Endothelial cell (in vitro differentiated cells): Measurements from ENCODE around the gene ARHGEF28. TPM values are rescaled to one million over a fixed set of nuclear protein-coding genes. Genes with fewer than 3 reads are reported as not detected.

ENCODE experiments used
- DNase-seq: peaks from one replicate; pipeline ENCODE4 v3.0.0; 2021; ENCODE audit warnings: low spot score
- H3K27ac Mint-ChIP-seq: one replicate; pipeline ENCODE4 v1.8.0; 2021; ENCODE audit warnings: mixed read lengths, inconsistent platforms; ENCODE audit not compliant: unreplicated experiment
- H3K27me3 Mint-ChIP-seq: one replicate; pipeline ENCODE4 v1.8.0; 2021; ENCODE audit warnings: mild to moderate bottlenecking, moderate library complexity, mixed read lengths, inconsistent platforms; ENCODE audit not compliant: unreplicated experiment
- H3K36me3 Mint-ChIP-seq: one replicate; pipeline ENCODE4 v1.8.0; 2021; ENCODE audit warnings: mild to moderate bottlenecking, low read depth, mixed read lengths, inconsistent platforms; ENCODE audit not compliant: unreplicated experiment
- H3K4me1 Mint-ChIP-seq: one replicate; pipeline ENCODE4 v1.8.0; 2021; ENCODE audit warnings: mild to moderate bottlenecking, mixed read lengths, inconsistent platforms; ENCODE audit not compliant: unreplicated experiment
- H3K4me3 Mint-ChIP-seq: one replicate; pipeline ENCODE4 v1.8.0; 2021; ENCODE audit warnings: mild to moderate bottlenecking, mixed read lengths, inconsistent platforms; ENCODE audit not compliant: unreplicated experiment
- H3K9me3 Mint-ChIP-seq: one replicate; pipeline ENCODE4 v1.8.0; 2021; ENCODE audit warnings: mixed read lengths, inconsistent platforms; ENCODE audit not compliant: unreplicated experiment
- CTCF ChIP-seq: fragments of 200-600 bp; sonication (generic); IDR thresholded peaks from one replicate; pipeline ENCODE4 v1.5.0; 2021; ENCODE audit warnings: antibody characterized with exemption; ENCODE audit not compliant: unreplicated experiment
- total RNA-seq: library from RNA; stranded (reverse); fragmentation: NEBNext Ultra II Directional; extraction: Animal tissue kit (Norgen Biotek cat#: 25700); gene quantifications from one replicate; pipeline ENCODE4 v1.2.1, GENCODE V29; 2021; ENCODE audit not compliant: unreplicated experiment

The ARHGEF28 gene
- total RNA-seq, 1 donor from 2014 or later, result 1.5 TPM

DNA sequence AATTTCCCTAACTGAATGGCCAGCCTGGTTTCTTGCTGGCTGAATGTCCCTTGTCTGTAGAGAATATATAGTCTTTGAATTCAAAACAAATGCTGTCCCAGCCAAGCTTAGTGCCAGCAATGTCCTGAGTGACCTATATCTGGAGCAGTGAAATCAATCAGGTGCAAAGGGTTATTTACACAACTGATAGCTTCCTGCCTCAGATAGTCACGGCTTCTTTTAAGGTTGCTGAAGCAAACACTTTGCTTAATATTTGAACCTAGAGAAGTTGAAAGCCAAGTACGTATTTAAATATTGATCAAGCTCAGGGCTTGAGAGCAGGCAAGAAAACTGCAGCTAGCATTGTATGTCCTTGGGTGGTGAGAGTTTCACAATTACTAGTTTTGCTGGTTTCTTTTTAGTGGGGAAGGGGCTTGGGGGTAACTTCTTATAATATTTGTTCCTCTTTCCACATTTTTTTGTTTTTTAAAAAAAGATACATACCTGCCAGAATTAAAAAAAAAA, 2.0 kb upstream of the ARHGEF28 start:
- H3K27me3 Mint-ChIP-seq, result peaks cover 8% of the 10 kb centered on the region
- no peak overlapping the region for H3K27ac Mint-ChIP-seq
- no peak overlapping the region for H3K4me3 Mint-ChIP-seq
- no peaks in the 10 kb centered on the region for H3K9me3 Mint-ChIP-seq
- no peak for DNase-seq
- H3K36me3 Mint-ChIP-seq, result no peaks in the 10 kb centered on the region
- no peaks in the 10 kb centered on the region for H3K4me1 Mint-ChIP-seq
- TF ChIP-seq CTCF, result no peak

DNA sequence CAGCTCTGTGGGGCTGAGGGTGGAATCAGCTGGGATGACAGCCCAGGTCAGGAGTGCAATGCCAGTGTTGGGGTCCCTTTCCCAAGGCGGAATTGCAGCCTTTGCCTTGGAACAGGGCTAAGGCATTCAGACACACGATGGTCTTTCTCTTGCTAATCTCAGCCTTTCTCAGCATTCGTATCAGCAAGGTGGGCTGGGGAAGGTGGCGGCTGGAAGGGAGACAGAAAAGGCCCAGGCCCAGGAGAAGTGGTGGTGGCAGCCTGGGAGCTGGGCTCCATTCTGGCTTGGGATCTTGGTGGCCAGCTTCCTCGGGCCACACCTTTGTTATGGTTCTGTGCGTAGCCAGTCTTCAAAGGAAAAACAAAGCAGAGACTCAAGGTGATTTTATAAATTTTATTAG, 1.1 kb upstream of the ARHGEF28 start:
- no peaks in the 10 kb centered on the region for H3K4me1 Mint-ChIP-seq
- no peak for DNase-seq
- H3K27ac Mint-ChIP-seq, result no peak overlapping the region
- no peak for TF ChIP-seq CTCF
- no peaks in the 10 kb centered on the region for H3K36me3 Mint-ChIP-seq
- H3K4me3 Mint-ChIP-seq, result no peak overlapping the region
- no peaks in the 10 kb centered on the region for H3K9me3 Mint-ChIP-seq
- peaks cover 8% of the 10 kb centered on the region for H3K27me3 Mint-ChIP-seq

- no peak for DNase-seq
- Mint-ChIP-seq H3K36me3 (no peaks in the 10 kb centered on the region), H3K9me3 (no peaks in the 10 kb centered on the region), H3K4me1 (no peaks in the 10 kb centered on the region), H3K27me3 (peaks cover 8% of the 10 kb centered on the region), H3K4me3 (peak overlapping the region; percentile 85), H3K27ac (no peak overlapping the region)
- TF ChIP-seq CTCF, result no peak
Observed at GRCh38 chr5:73625372-73625943, 538 bp upstream of the ARHGEF28 start.

DNA sequence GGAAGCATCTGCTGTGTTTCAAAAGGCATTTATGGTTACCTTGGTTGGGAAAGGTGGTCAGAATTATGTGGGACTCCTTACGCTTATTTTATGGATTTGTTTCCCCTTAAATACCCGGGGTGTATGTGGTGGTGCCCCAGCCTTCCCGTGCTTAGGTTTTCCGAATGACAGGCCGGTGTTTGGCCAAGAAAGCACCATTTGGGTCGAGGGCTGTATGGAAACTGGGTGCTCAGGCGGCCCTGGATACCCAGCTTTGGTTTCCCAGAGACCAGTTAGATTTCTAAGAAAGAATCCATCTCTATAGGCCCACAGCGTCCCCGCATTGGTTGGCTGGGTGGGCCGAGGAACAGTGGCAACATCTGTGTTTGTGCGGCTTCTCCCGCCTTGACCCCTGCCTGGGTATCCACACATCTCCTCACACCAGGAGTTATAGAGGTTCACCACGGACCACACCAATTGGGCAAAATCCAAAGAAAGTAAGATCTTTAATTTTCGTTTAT, 868 bp downstream of the ARHGEF28 start:
- no peak for DNase-seq
- no peak for TF ChIP-seq CTCF
- H3K27me3 Mint-ChIP-seq, result peaks cover 8% of the 10 kb centered on the region

DNA sequence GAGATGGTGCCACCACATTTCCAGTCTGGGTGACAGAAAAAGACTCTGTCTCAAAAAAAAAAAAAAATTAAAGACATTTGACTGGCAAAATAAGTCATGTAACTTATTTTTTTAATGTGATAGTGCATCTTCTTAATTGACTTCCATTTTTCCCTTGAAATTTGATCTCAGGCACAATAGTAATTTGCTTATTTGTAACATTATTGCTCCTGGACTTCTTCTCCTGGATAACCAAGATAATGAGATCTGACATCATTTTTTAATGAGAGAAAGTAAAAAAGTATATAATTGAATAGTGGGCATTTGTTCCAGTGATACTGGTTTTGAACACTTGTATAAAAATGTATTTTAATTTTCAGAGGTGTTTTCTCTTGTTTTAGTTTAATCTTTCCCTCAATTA, 3.5 kb downstream of the ARHGEF28 start:
- TF ChIP-seq CTCF, result no peak
- H3K4me1 Mint-ChIP-seq, result no peaks in the 10 kb centered on the region
- no peak overlapping the region for H3K4me3 Mint-ChIP-seq
- no peak overlapping the region for H3K27ac Mint-ChIP-seq
- H3K27me3 Mint-ChIP-seq, result peaks cover 8% of the 10 kb centered on the region
- H3K36me3 Mint-ChIP-seq, result no peaks in the 10 kb centered on the region
- DNase-seq, result no peak
- no peaks in the 10 kb centered on the region for H3K9me3 Mint-ChIP-seq

More for the DNA sequence above, 868 bp downstream of the ARHGEF28 start:
- Mint-ChIP-seq H3K4me1 (no peaks in the 10 kb centered on the region), H3K27ac (no peak overlapping the region), H3K9me3 (no peaks in the 10 kb centered on the region), H3K36me3 (no peaks in the 10 kb centered on the region), H3K4me3 (peak overlapping the region; percentile 25)
